GM23248 (cell line): Measurements from ENCODE around the gene RAB44. TPM values are rescaled to one million over a fixed set of nuclear protein-coding genes. Genes with fewer than 3 reads are reported as not detected.

Source experiments
- DNase-seq: peaks from one replicate; pipeline ENCODE4 v3.0.0-alpha.2; 2015
- H2AFZ ChIP-seq: fragments of 200-600 bp; sonication (generic); 2 replicates; pipeline ENCODE4 v1.6.1; 2016; ENCODE audit warnings: antibody characterized with exemption
- H3F3A ChIP-seq: fragments of 200-600 bp; sonication (generic); 2 replicates; pipeline ENCODE4 v1.6.1; 2016; ENCODE audit warnings: mild to moderate bottlenecking, antibody characterized with exemption, mixed run types; ENCODE audit not compliant: insufficient read depth
- H3K27ac ChIP-seq: fragments of 200-600 bp; sonication (generic); 2 replicates; pipeline ENCODE4 v1.5.1; 2016; ENCODE audit warnings: mild to moderate bottlenecking
- H3K27me3 ChIP-seq: fragments of 200-600 bp; sonication (generic); replicated peaks from 2 replicates; pipeline ENCODE4 v1.6.1; 2016; ENCODE audit warnings: mild to moderate bottlenecking; ENCODE audit not compliant: insufficient read depth
- H3K36me3 ChIP-seq: fragments of 200-600 bp; sonication (generic); 2 replicates; pipeline ENCODE4 v1.6.1; 2016; ENCODE audit warnings: low read depth, mild to moderate bottlenecking
- H3K4me1 ChIP-seq: fragments of 200-600 bp; sonication (generic); 2 replicates; pipeline ENCODE4 v1.6.1; 2016; ENCODE audit warnings: mild to moderate bottlenecking; ENCODE audit not compliant: insufficient read depth
- H3K4me2 ChIP-seq: fragments of 200-600 bp; sonication (generic); one replicate; pipeline ENCODE4 v1.6.1; 2016; ENCODE audit warnings: mild to moderate bottlenecking; ENCODE audit not compliant: unreplicated experiment
- H3K4me3 ChIP-seq: fragments of 200-600 bp; sonication (generic); 2 replicates; pipeline ENCODE4 v1.5.1; 2016; ENCODE audit warnings: mild to moderate bottlenecking
- H3K79me2 ChIP-seq: fragments of 200-600 bp; sonication (generic); 2 replicates; pipeline ENCODE4 v1.6.1; 2016; ENCODE audit warnings: mild to moderate bottlenecking; ENCODE audit not compliant: insufficient read depth
- H3K9ac ChIP-seq: fragments of 200-600 bp; sonication (generic); 2 replicates; pipeline ENCODE4 v1.6.1; 2016; ENCODE audit warnings: mild to moderate bottlenecking
- H3K9me2 ChIP-seq: fragments of 200-600 bp; sonication (generic); 2 replicates; pipeline ENCODE4 v1.6.1; 2016; ENCODE audit warnings: mixed run types, mild to moderate bottlenecking, moderate library complexity; ENCODE audit not compliant: insufficient read depth
- H3K9me3 ChIP-seq: fragments of 200-600 bp; sonication (generic); one replicate; pipeline ENCODE4 v1.6.1; 2017; ENCODE audit warnings: low read depth
- H4K20me1 ChIP-seq: fragments of 200-600 bp; sonication (generic); 2 replicates; pipeline ENCODE4 v1.6.0; 2016; ENCODE audit not compliant: insufficient read depth
- EZH2 ChIP-seq: fragments of 200-600 bp; sonication (generic); IDR thresholded peaks from 2 replicates; pipeline ENCODE4 v1.6.1; 2018; ENCODE audit warnings: antibody characterized with exemption, mild to moderate bottlenecking; ENCODE audit not compliant: insufficient read depth, poor library complexity, severe bottlenecking
- EZH2phosphoT487 ChIP-seq: fragments of 200-600 bp; sonication (generic); IDR thresholded peaks from 2 replicates; pipeline ENCODE4 v1.6.1; 2018; ENCODE audit warnings: antibody characterized with exemption, moderate library complexity, mild to moderate bottlenecking, low read depth; ENCODE audit not compliant: insufficient read depth
- WGBS, 2 experiments: methylation state at CpG; one replicate each; pipeline ENCODE4 v1.1.6; 2015 to 2017; ENCODE audit warnings: low lambda C conversion rate in 2 of 2, low coverage in 1 of 2; ENCODE audit errors: missing lambda C conversion rate in 2 of 2; 5-methylcytosine and 5-hydroxymethylcytosine counted together
- in situ Hi-C: fragments of 300-500 bp; cut with MboI; formaldehyde crosslinking; loops from 2 replicates; pipeline ENCODE4 v1.15.0; 2020
- polyA plus RNA-seq: library from polyadenylated mRNA; unstranded; fragments of >200 nt; fragmentation: Nextera tagmentation; extraction: Ambion mirVana; gene quantifications from 2 replicates; pipeline ENCODE4 v1.2.1, GENCODE V29; 2016
- total RNA-seq: library from RNA; depleted of rRNA; stranded (reverse); fragments of >200 nt; shearing (Covaris generic); gene quantifications from 2 replicates; pipeline ENCODE4 v1.2.3, GENCODE V29; 2014

The RAB44 gene
- total and polyA plus RNA-seq, 2 experiments from 2014 or later: not detected

- no peaks in the 10 kb centered on the region for H3K9me2 ChIP-seq
- no peak overlapping the region for H3K4me2 ChIP-seq
- no peaks in the 10 kb centered on the region for H3K9me3 ChIP-seq
- no peaks in the 10 kb centered on the region for H3K27me3 ChIP-seq
- 69 to 71% methylated on average over 17 to 19 of the region's 19 CpGs for WGBS, 2 experiments
- no peak overlapping the region for H3K4me3 ChIP-seq
- DNase-seq: peak; percentile 52
- no peaks in the 10 kb centered on the region for H3K36me3 ChIP-seq
- H3K27ac ChIP-seq: no peak overlapping the region
- H3K4me1 ChIP-seq: 0 out of 2 replicates have a peak, but pooled peaks cover 5% of the 10 kb centered on the region
- no peak overlapping the region for H3K9ac ChIP-seq
- H2AFZ ChIP-seq: no peak overlapping the region
- H3K79me2 ChIP-seq: no peaks in the 10 kb centered on the region
- TF ChIP-seq EZH2phosphoT487 (no peak), EZH2 (no peak)
- in situ Hi-C loops: no loop called here
- no peaks in the 10 kb centered on the region for H4K20me1 ChIP-seq
- no peaks in the 10 kb centered on the region for H3F3A ChIP-seq
Observed at GRCh38 chr6:36755435-36756348, 58.1 kb downstream of the RAB44 start.

GRCh38 chr6:36756786-36757185 is 59.2 kb downstream of the RAB44 start:
- H3F3A ChIP-seq: no peaks in the 10 kb centered on the region
- H3K4me3 ChIP-seq: no peak overlapping the region
- in situ Hi-C loops: no loop called here
- H4K20me1 ChIP-seq: no peaks in the 10 kb centered on the region
- no peaks in the 10 kb centered on the region for H3K79me2 ChIP-seq
- H3K9me2 ChIP-seq: no peaks in the 10 kb centered on the region
- no peaks in the 10 kb centered on the region for H3K9me3 ChIP-seq
- no peak overlapping the region for H3K9ac ChIP-seq
- no peak overlapping the region for H2AFZ ChIP-seq
- no peak overlapping the region for H3K27ac ChIP-seq
- TF ChIP-seq EZH2phosphoT487: no peak
- TF ChIP-seq EZH2: no peak
- no peak for DNase-seq
- no peak overlapping the region for H3K4me2 ChIP-seq
- H3K36me3 ChIP-seq: no peaks in the 10 kb centered on the region
- H3K4me1 ChIP-seq: 0 out of 2 replicates have a peak, but pooled peaks cover 5% of the 10 kb centered on the region
- H3K27me3 ChIP-seq: no peaks in the 10 kb centered on the region
- 73 to 77% methylated on average over 8 of the region's 8 CpGs for WGBS, 2 experiments

GRCh38 chr6:36757206-36757605 is 59.6 kb downstream of the RAB44 start:
- TF ChIP-seq EZH2phosphoT487 (no peak), EZH2 (no peak)
- H2AFZ ChIP-seq: no peak overlapping the region
- no peaks in the 10 kb centered on the region for H3K27me3 ChIP-seq
- H3K9ac ChIP-seq: no peak overlapping the region
- H3F3A ChIP-seq: no peaks in the 10 kb centered on the region
- in situ Hi-C loops: no loop called here
- no peak overlapping the region for H3K4me2 ChIP-seq
- H3K79me2 ChIP-seq: no peaks in the 10 kb centered on the region
- H3K27ac ChIP-seq: no peak overlapping the region
- no peaks in the 10 kb centered on the region for H3K9me2 ChIP-seq
- H4K20me1 ChIP-seq: no peaks in the 10 kb centered on the region
- 0 out of 2 replicates have a peak, but pooled peaks cover 5% of the 10 kb centered on the region for H3K4me1 ChIP-seq
- H3K36me3 ChIP-seq: no peaks in the 10 kb centered on the region
- WGBS, 2 experiments: 90 to 91% methylated on average over 4 of the region's 4 CpGs
- no peaks in the 10 kb centered on the region for H3K9me3 ChIP-seq
- no peak overlapping the region for H3K4me3 ChIP-seq
- DNase-seq: no peak

- no peaks in the 10 kb centered on the region for H3K79me2 ChIP-seq
- no peak for DNase-seq
- H3K27ac ChIP-seq: no peak overlapping the region
- no peaks in the 10 kb centered on the region for H4K20me1 ChIP-seq
- in situ Hi-C loops: no loop called here
- H3F3A ChIP-seq: no peaks in the 10 kb centered on the region
- H3K9ac ChIP-seq: no peak overlapping the region
- no peak overlapping the region for H3K4me3 ChIP-seq
- no peak overlapping the region for H2AFZ ChIP-seq
- no peaks in the 10 kb centered on the region for H3K27me3 ChIP-seq
- no peaks in the 10 kb centered on the region for H3K9me3 ChIP-seq
- 0 out of 2 replicates have a peak, but pooled peaks cover 5% of the 10 kb centered on the region for H3K4me1 ChIP-seq
- H3K4me2 ChIP-seq: no peak overlapping the region
- H3K9me2 ChIP-seq: no peaks in the 10 kb centered on the region
- TF ChIP-seq EZH2 (no peak), EZH2phosphoT487 (no peak)
- WGBS, 2 experiments: 85 to 87% methylated on average over 6 of the region's 6 CpGs
- no peaks in the 10 kb centered on the region for H3K36me3 ChIP-seq
Observed at GRCh38 chr6:36757943-36758508, 60.4 kb downstream of the RAB44 start.
